Esophagus muscularis mucosa (tissue), 4 donors: ENCODE results near the gene RASA1.

ENCODE experiments used
- EP300 ChIP-seq: sonication (generic); formaldehyde crosslinking; IDR thresholded peaks from one replicate; pipeline ENCODE4 v1.6.1; 2017; ENCODE audit warnings: antibody characterized with exemption
- POLR2A ChIP-seq: fragments of 450-650 bp; IDR thresholded peaks from one replicate; pipeline ENCODE4 v1.6.1; 2017; ENCODE audit warnings: antibody characterized with exemption, moderate library complexity, mild to moderate bottlenecking, low read depth
- POLR2AphosphoS5 ChIP-seq, 2 donors: sonication (generic); formaldehyde crosslinking; IDR thresholded peaks; one replicate each; pipeline ENCODE4 v1.6.1; 2017; ENCODE audit warnings: antibody characterized with exemption in 2 of 2
- TF ChIP-seq, protein P1 (sequence below), 3 experiments: fragments of 200-600 bp in 2 of 3; fragments of 450-650 bp in 1 of 3; sonication (generic) in 2 of 3; IDR thresholded peaks; one replicate each; pipeline ENCODE4 v1.5.1; 2017 to 2019; ENCODE audit warnings: antibody characterized with exemption in 3 of 3, mild to moderate bottlenecking in 2 of 3, moderate library complexity in 1 of 3

DNA sequence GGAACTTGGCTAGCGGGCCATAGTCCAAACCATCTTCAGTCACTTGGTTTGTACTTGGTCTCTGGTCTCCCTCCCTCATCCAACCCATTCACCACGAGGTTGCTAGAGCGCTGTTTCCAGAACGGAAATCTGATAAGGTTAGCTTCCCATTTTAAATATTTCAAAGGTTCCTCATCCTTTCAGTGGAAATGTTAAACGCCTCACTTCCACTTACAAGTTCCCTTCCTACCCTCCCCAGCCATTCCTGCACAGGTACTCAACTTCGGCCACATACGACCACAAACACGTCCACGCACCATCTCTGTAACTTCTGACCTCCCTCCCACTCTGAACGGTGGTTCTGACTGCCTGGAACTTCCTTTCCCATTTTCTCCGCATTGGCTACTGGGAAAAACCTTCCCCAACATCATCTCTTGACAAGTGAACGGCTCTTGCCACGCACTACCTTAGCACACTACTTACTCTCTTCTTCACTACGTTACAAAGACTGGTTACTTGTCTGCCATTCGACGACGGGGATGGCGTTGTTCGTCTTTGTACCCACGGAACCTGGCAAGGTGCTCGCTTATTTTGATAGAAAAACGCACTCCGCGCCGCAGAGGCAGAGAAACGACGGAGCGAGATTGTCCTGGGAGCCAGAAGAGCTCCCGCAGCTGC lies 144.4 kb downstream of the RASA1 start:
- TF ChIP-seq POLR2A: no peak
- TF ChIP-seq, protein P1, sequence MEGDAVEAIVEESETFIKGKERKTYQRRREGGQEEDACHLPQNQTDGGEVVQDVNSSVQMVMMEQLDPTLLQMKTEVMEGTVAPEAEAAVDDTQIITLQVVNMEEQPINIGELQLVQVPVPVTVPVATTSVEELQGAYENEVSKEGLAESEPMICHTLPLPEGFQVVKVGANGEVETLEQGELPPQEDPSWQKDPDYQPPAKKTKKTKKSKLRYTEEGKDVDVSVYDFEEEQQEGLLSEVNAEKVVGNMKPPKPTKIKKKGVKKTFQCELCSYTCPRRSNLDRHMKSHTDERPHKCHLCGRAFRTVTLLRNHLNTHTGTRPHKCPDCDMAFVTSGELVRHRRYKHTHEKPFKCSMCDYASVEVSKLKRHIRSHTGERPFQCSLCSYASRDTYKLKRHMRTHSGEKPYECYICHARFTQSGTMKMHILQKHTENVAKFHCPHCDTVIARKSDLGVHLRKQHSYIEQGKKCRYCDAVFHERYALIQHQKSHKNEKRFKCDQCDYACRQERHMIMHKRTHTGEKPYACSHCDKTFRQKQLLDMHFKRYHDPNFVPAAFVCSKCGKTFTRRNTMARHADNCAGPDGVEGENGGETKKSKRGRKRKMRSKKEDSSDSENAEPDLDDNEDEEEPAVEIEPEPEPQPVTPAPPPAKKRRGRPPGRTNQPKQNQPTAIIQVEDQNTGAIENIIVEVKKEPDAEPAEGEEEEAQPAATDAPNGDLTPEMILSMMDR (IDR thresholded peaks at IDR 0.05): no peak
- TF ChIP-seq POLR2AphosphoS5 (IDR thresholded peaks at IDR 0.05): no peak
- TF ChIP-seq EP300: no peak
